Choroid plexus epithelial cell (primary cell): ENCODE results near the gene SUPT5H.
A peak's percentile ranks its signal among the peaks of the same experiment; 100 is the strongest.

ENCODE experiments used
- DNase-seq: peaks from one replicate; pipeline ENCODE4 v3.0.0-alpha.2; 2010; ENCODE audit warnings: low read depth
- H3K4me3 ChIP-seq: 2 replicates; pipeline ENCODE4 v1.5.1; 2011; ENCODE audit warnings: low read depth, mild to moderate bottlenecking, control low read depth, low read length, moderate library complexity
- CTCF ChIP-seq: conservative IDR thresholded peaks from 2 replicates; pipeline ENCODE4 v1.5.1; 2011; ENCODE audit warnings: low read depth, mild to moderate bottlenecking, control low read depth, inconsistent platforms, low read length, moderate library complexity

SUPT5H gene

GRCh38 chr19:39435499-39436349 lies 9.7 kb upstream of the SUPT5H start, which contains the start of gene RPS16:
Gene RPS16 (minus strand): TSS chr19:39435949. CDS start chr19:39435895, 54 bp downstream.
- no peak for TF ChIP-seq CTCF
- peak within 1 kb of the TSS; percentile 99 for H3K4me3 ChIP-seq
- peak; percentile 98 for DNase-seq

- no peak for DNase-seq
- H3K4me3 ChIP-seq: peak overlapping the region; percentile 56
- TF ChIP-seq CTCF: no peak
Measured at GRCh38 chr19:39436350-39436716, 9.0 kb upstream of the SUPT5H start.

- H3K4me3 ChIP-seq: no peak overlapping the region
- no peak for TF ChIP-seq CTCF
- DNase-seq: peak; percentile 50
Measured at GRCh38 chr19:39438270-39438934, 7.0 kb upstream of the SUPT5H start.

- DNase-seq: peak; percentile 41
- no peak for TF ChIP-seq CTCF
- peak overlapping the region; percentile 99 for H3K4me3 ChIP-seq
Measured at GRCh38 chr19:39444598-39445195, 685 bp upstream of the SUPT5H start.

GRCh38 chr19:39446365-39447084 lies 1.1 kb downstream of the SUPT5H start:
- TF ChIP-seq CTCF: no peak
- H3K4me3 ChIP-seq: peak overlapping the region; percentile 99
- no peak for DNase-seq

GRCh38 chr19:39448271-39448670 lies 2.9 kb downstream of the SUPT5H start:
- TF ChIP-seq CTCF: no peak
- no peak overlapping the region for H3K4me3 ChIP-seq
- DNase-seq: peak; percentile 30
